Stimulated activated CD8-positive, alpha-beta memory T cell treated with anti-CD3 and anti-CD28 coated beads, Interleukin-12 subunit alpha, Interleukin-12 subunit beta, amount 100 ng/mL, for 24 hours (primary cell): ENCODE data around the gene UNC45B.
"Not testable (repeated sequence)": the region's sequence is repeated elsewhere in the genome, so short reads cannot be mapped to it uniquely, and the experiment has no call there.

Experiments
- DNase-seq: peaks from one replicate; pipeline ENCODE4 v3.0.0-alpha.2; 2020; ENCODE audit errors: extremely low read depth

Gene UNC45B

GRCh38 chr17:35170968-35171771, 23.6 kb downstream of the UNC45B start:
- no peak for DNase-seq

DNA sequence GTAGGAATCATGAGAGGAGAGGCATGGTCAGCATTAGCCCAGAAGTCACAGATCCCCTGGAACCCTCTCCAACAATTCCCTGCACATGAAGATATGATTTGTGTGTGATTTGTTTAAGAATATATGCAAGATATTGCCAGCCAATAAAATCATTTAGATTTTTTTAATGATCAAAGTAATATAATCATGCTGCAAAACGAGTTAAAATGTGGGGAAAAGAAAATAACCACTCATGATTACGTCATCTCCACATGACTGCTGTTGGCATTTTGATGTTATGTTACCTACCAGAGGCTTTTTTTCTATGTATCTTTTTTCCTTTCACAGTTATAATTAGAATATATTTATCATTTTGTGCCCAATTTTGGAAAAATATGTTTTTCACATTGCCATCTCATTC, 24.2 kb downstream of the UNC45B start:
- no peak for DNase-seq

GRCh38 chr17:35172321-35172720, 24.7 kb downstream of the UNC45B start:
- not testable (repeated sequence) for DNase-seq

GRCh38 chr17:35174835-35175334, 27.3 kb downstream of the UNC45B start:
- DNase-seq = no peak

GRCh38 chr17:35175638-35176415, 28.2 kb downstream of the UNC45B start:
- no peak for DNase-seq

DNA sequence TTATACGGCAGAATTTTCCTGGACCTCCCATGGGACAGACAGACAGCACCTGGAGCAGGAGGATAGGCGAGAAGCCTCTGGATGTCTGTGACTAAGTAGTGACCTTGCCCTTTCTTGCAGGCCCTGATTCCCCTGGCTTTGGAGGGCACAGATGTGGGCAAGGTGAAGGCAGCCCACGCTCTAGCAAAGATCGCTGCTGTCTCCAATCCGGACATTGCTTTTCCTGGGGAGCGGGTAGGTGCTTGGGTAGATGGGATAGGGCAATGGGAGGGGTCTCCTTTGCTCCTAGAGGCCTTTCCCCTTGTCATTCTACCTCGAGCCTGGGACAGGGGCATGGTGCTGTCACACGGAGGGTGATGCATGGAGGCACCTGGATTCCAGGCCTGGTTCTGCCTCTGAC, 29.3 kb downstream of the UNC45B start:
- DNase-seq = no peak

- DNase-seq = not testable (repeated sequence)
Measured at GRCh38 chr17:35179379-35179778, 31.8 kb downstream of the UNC45B start.

DNA sequence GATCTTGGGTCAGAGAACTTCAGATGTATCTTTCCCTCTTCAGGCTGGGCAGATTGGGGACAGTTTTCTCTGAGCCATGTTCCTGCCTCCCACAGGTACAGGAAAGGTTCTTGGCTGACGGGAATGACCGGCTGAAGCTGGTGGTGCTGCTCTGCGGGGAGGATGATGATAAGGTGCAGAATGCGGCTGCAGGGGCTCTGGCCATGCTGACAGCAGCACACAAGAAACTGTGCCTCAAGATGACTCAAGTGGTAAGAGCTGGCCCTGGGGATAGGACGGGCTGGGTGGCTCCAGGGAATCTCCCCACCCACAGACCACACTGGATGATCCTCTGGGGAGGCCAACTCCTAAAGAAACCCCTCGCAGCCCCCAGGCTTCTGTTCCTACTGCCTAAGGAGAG, 35.7 kb downstream of the UNC45B start:
- no peak for DNase-seq

DNA sequence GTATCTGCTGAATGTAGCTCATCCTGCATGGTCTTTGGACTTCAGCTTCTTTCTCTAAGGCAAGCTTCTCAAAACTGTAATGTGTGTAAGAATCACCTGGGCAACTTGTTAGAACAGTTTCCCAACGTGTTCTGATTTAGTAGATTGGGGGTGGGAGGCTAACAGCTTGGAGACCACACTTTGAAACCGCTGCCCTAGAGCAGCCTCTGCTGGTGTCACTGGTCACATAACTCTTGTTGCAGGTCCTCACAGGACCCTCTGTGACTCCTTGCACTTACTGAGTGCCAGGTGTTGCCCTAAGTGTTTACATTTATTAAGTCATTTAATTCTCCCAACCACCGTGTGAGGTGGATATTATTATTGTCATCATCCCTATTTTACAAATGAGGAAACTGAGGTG, 36.7 kb downstream of the UNC45B start:
- no peak for DNase-seq

- DNase-seq = no peak
Measured at GRCh38 chr17:35185849-35186248, 38.2 kb downstream of the UNC45B start.

DNA sequence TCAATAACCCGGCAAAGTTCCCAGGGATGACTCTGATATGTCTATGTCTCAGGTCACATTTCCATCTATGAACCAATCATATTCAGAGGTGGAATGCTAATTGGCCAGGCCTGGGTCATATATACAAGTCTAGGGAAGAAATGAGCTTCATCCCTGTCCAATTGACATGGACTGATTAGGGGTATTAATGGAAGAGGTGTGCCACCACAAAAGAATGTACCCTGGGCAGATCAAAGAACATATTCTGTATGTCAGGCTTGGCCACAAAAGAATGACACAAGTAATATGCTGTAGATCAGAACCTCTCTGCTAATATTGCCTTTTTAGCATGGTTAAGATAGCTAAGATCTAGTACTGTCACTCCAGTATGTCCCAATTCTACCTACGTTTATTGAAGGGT, 39.9 kb downstream of the UNC45B start:
- DNase-seq = no peak

DNA sequence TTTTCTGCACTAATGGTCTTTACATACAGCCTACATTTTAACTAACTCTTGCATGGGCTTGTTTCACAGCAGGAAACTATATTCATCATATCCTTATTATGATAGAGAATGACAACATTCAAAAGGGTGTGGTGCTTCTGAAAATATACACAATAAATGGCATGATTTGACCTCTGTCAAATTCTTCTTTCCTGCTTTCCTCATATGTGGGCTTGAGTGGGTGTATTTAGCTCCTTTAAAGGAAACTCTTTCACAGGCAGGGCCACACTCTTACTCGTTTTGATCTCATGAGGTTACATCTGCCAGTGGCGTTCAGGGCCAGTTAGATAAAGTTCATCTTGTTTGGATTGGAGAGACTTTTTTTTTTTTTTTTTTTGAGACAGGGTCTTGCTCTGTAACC, 40.5 kb downstream of the UNC45B start:
- no peak for DNase-seq

- no peak for DNase-seq
Measured at GRCh38 chr17:35189291-35189690, 41.7 kb downstream of the UNC45B start.

- DNase-seq = no peak
Measured at GRCh38 chr17:35191001-35191695, 43.5 kb downstream of the UNC45B start.

GRCh38 chr17:35192708-35193107, 45.1 kb downstream of the UNC45B start:
- no peak for DNase-seq

- not testable (repeated sequence) for DNase-seq
Measured at GRCh38 chr17:35194001-35194400, 46.4 kb downstream of the UNC45B start, which contains the start of gene SLC35G3. TSS of gene SLC35G3 (minus strand) at chr17:35194393. CDS start at chr17:35194307, 86 bp downstream.

GRCh38 chr17:35195062-35195461, 47.4 kb downstream of the UNC45B start:
- not testable (repeated sequence) for DNase-seq

DNA sequence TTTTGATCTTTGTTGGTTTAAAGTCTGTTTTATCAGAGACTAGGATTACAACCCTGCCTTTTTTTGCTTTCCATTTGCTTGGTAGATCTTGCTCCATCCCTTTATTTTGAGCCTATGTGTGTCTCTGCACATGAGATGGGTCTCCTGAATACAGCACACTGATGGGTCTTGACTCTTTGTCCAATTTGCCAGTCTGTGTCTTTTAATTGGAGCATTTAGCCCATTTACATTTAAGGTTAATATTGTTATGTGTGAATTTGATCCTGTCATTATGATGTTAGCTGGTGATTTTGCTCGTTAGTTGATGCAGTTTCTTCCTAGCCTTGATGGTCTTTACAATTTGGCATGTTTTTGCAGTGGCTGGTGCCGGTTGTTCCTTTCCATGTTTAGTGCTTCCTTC, 55.0 kb downstream of the UNC45B start:
- DNase-seq = not testable (repeated sequence)

DNA sequence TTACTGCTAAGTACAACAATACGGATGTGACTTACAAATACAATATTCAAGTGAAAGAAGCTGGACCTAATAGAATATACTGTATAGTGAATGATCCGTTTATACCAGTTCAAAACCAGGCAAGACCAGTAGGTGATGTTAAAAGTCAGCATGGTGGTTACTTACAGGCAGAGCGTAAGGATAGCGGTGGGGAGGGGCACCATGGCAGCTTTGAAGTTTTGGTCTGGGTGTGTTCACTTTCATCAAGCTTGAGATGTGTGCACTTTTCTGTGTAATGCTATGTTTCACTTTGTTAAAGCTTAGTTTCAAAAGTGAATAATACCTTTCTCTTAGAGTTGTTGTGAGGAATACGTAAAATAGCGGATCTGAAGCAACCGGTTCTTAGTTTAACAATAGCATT, 63.1 kb downstream of the UNC45B start:
- DNase-seq = no peak

GRCh38 chr17:35212668-35213067, 65.1 kb downstream of the UNC45B start:
- DNase-seq = no peak

GRCh38 chr17:35213412-35213940, 65.9 kb downstream of the UNC45B start:
- no peak for DNase-seq

GRCh38 chr17:35214192-35214591, 66.6 kb downstream of the UNC45B start:
- no peak for DNase-seq
